ENCODE results near the gene TASL. TPM values are rescaled to one million over a fixed set of nuclear protein-coding genes. Genes with fewer than 3 reads are reported as not detected.

The TASL gene
- total and polyA plus RNA-seq, 9 of the 15 experiments (the other 6 are each of a cell fraction or from before 2014, with no cell fraction given): 0.07 to 0.09 TPM; not detected in 7

DNA sequence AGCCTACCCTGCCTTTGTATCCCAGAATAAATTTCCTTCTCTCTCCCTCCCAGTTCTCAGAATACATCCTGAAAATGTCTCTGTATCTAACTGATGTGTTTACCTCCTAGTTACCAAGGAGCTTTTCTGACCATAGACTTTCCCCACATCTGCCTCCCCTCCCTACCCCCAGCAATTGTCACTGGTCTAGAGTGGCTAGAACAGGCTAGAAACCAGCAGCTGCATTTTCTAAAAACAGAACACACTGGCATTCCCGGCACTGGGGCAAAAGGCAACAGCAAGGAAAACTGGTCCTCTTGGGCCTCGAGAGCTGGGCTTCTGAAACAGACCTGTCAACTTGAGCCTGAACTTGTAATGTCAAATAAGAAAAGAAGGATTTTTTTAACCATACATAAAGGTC is 16.4 kb downstream of the TASL start:
- no peak overlapping the region for H3K9ac ChIP-seq (ENCODE audit: insufficient read depth in 1 of 2, low read depth in 2 of 2, low read length in 2 of 2)
- H2AFZ ChIP-seq (ENCODE audit: low read depth, low read length): no peak overlapping the region
- CTCF ChIA-PET (ENCODE audit: low intra/inter-chr PET ratio): no interaction called here
- no peak for DNase-seq (ENCODE audit: extremely low read depth in 1 of 4, low spot score in 3 of 4)
- intact Hi-C loops (cut with micrococcal nuclease): no loop called here
- H3K4me1 ChIP-seq (replicated peaks in 1 of 2; ENCODE audit: control insufficient read depth in 2 of 2, insufficient read depth in 2 of 2, low read length in 2 of 2): no peaks in the 10 kb centered on the region
- ATAC-seq: no peak
- no peak overlapping the region for H3K4me2 ChIP-seq (ENCODE audit: insufficient read depth, low read length)
- H3K79me2 ChIP-seq (ENCODE audit: control insufficient read depth, insufficient read depth, low read length): no peaks in the 10 kb centered on the region
- no peaks in the 10 kb centered on the region for H3K9me3 ChIP-seq (replicated peaks; ENCODE audit: control insufficient read depth, insufficient read depth, low read depth, low read length)
- no peaks in the 10 kb centered on the region for H3K27me3 ChIP-seq (ENCODE audit: control insufficient read depth in 2 of 2, insufficient read depth in 2 of 2, low read length in 2 of 2)
- WGBS (ENCODE audit: insufficient coverage, low coverage, missing lambda C conversion rate): 0% methylated on average over 2 of the region's 2 CpGs
- H3K36me3 ChIP-seq (ENCODE audit: control insufficient read depth, insufficient read depth, low read length): no peaks in the 10 kb centered on the region
- H3K9me1 ChIP-seq (ENCODE audit: control insufficient read depth, insufficient read depth, low read length): no peaks in the 10 kb centered on the region
- POLR2A ChIA-PET: no interaction called here
- no peak for FAIRE-seq
- in situ Hi-C loops (cut with MboI): no loop called here
- H3K27ac ChIP-seq (ENCODE audit: extremely low read depth, low read depth, low read length): no peak overlapping the region
- H3K4me3 ChIP-seq: no peak overlapping the region
- no peaks in the 10 kb centered on the region for H4K20me1 ChIP-seq (replicated peaks; ENCODE audit: control insufficient read depth, insufficient read depth, low read length)
- no peak for TF ChIP-seq SNRNP70 (optimal IDR thresholded peaks at IDR 0.05; ENCODE audit: low read depth, low read length)
- no peak for TF ChIP-seq SLC30A9 (CRISPR knock-in tag; IDR thresholded peaks at IDR 0.05)
- TF ChIP-seq ARID1B (IDR thresholded peaks at IDR 0.05): no peak
- TF ChIP-seq, protein P1, sequence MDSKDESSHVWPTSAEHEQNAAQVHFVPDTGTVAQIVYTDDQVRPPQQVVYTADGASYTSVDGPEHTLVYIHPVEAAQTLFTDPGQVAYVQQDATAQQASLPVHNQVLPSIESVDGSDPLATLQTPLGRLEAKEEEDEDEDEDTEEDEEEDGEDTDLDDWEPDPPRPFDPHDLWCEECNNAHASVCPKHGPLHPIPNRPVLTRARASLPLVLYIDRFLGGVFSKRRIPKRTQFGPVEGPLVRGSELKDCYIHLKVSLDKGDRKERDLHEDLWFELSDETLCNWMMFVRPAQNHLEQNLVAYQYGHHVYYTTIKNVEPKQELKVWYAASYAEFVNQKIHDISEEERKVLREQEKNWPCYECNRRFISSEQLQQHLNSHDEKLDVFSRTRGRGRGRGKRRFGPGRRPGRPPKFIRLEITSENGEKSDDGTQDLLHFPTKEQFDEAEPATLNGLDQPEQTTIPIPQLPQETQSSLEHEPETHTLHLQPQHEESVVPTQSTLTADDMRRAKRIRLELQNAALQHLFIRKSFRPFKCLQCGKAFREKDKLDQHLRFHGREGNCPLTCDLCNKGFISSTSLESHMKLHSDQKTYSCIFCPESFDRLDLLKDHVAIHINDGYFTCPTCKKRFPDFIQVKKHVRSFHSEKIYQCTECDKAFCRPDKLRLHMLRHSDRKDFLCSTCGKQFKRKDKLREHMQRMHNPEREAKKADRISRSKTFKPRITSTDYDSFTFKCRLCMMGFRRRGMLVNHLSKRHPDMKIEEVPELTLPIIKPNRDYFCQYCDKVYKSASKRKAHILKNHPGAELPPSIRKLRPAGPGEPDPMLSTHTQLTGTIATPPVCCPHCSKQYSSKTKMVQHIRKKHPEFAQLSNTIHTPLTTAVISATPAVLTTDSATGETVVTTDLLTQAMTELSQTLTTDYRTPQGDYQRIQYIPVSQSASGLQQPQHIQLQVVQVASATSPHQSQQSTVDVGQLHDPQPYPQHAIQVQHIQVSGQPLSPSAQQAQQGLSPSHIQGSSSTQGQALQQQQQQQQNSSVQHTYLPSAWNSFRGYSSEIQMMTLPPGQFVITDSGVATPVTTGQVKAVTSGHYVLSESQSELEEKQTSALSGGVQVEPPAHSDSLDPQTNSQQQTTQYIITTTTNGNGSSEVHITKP (IDR thresholded peaks at IDR 0.05; ENCODE audit: partially characterized antibody): no peak
- TF ChIP-seq ZNF354B (CRISPR knock-in tag; IDR thresholded peaks at IDR 0.05): no peak
- TF ChIP-seq, protein P2, sequence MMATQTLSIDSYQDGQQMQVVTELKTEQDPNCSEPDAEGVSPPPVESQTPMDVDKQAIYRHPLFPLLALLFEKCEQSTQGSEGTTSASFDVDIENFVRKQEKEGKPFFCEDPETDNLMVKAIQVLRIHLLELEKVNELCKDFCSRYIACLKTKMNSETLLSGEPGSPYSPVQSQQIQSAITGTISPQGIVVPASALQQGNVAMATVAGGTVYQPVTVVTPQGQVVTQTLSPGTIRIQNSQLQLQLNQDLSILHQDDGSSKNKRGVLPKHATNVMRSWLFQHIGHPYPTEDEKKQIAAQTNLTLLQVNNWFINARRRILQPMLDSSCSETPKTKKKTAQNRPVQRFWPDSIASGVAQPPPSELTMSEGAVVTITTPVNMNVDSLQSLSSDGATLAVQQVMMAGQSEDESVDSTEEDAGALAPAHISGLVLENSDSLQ (IDR thresholded peaks at IDR 0.05): no peak
- TF ChIP-seq KDM5B (IDR thresholded peaks at IDR 0.05; ENCODE audit: insufficient replicate concordance, low read depth, low read length): no peak
- TF ChIP-seq, protein P3, sequence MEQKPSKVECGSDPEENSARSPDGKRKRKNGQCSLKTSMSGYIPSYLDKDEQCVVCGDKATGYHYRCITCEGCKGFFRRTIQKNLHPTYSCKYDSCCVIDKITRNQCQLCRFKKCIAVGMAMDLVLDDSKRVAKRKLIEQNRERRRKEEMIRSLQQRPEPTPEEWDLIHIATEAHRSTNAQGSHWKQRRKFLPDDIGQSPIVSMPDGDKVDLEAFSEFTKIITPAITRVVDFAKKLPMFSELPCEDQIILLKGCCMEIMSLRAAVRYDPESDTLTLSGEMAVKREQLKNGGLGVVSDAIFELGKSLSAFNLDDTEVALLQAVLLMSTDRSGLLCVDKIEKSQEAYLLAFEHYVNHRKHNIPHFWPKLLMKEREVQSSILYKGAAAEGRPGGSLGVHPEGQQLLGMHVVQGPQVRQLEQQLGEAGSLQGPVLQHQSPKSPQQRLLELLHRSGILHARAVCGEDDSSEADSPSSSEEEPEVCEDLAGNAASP (IDR thresholded peaks at IDR 0.05): no peak
- no peak for TF ChIP-seq BDP1 (IDR thresholded peaks at IDR 0.05; ENCODE audit: insufficient read depth, insufficient read length)
- TF ChIP-seq, protein P4, sequence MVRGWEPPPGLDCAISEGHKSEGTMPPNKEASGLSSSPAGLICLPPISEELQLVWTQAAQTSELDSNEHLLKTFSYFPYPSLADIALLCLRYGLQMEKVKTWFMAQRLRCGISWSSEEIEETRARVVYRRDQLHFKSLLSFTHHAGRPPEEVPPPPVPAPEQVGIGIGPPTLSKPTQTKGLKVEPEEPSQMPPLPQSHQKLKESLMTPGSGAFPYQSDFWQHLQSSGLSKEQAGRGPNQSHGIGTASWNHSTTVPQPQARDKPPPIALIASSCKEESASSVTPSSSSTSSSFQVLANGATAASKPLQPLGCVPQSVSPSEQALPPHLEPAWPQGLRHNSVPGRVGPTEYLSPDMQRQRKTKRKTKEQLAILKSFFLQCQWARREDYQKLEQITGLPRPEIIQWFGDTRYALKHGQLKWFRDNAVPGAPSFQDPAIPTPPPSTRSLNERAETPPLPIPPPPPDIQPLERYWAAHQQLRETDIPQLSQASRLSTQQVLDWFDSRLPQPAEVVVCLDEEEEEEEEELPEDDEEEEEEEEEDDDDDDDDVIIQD (CRISPR knock-in tag; IDR thresholded peaks at IDR 0.05): no peak
- no peak for TF ChIP-seq ARNT (IDR thresholded peaks at IDR 0.05)
- no peak for TF ChIP-seq CREBBP (IDR thresholded peaks at IDR 0.05; ENCODE audit: low read depth, low read length)
- TF ChIP-seq, protein P5, sequence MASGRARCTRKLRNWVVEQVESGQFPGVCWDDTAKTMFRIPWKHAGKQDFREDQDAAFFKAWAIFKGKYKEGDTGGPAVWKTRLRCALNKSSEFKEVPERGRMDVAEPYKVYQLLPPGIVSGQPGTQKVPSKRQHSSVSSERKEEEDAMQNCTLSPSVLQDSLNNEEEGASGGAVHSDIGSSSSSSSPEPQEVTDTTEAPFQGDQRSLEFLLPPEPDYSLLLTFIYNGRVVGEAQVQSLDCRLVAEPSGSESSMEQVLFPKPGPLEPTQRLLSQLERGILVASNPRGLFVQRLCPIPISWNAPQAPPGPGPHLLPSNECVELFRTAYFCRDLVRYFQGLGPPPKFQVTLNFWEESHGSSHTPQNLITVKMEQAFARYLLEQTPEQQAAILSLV (tag; IDR thresholded peaks at IDR 0.05): no peak
- no TSS peak for BruUV-seq (replicated peaks)

Data from K562 (cell line).